Activated T-helper 17 cell treated with anti-CD3 and anti-CD28 coated beads, Interleukin-2, amount 50 U/mL, for 72 hours (primary cell): Measurements from ENCODE around the gene OR2F1. TPM values are rescaled to one million over a fixed set of nuclear protein-coding genes. Genes with fewer than 3 reads are reported as not detected.
"Not testable (repeated sequence)": the region's sequence is repeated elsewhere in the genome, so short reads cannot be mapped to it uniquely, and the experiment has no call there.

Source experiments
- ATAC-seq: fragments of 150-1000 bp; cut with Tn5 transposase; replicated peaks from 2 replicates; pipeline ENCODE4 v1.10.0; 2021; ENCODE audit warnings: mild to moderate bottlenecking, moderate library complexity
- H3K27ac Mint-ChIP-seq: one replicate; pipeline ENCODE4 v1.8.0; 2022; ENCODE audit warnings: mixed read lengths
- H3K27me3 Mint-ChIP-seq: one replicate; pipeline ENCODE4 v1.8.0; 2022; ENCODE audit warnings: mixed read lengths
- H3K36me3 Mint-ChIP-seq: one replicate; pipeline ENCODE4 v1.8.0; 2022; ENCODE audit warnings: low read depth, mild to moderate bottlenecking, mixed read lengths
- H3K4me1 Mint-ChIP-seq: one replicate; pipeline ENCODE4 v1.8.0; 2022; ENCODE audit warnings: mixed read lengths
- H3K4me3 Mint-ChIP-seq: one replicate; pipeline ENCODE4 v1.8.0; 2022; ENCODE audit warnings: mild to moderate bottlenecking, mixed read lengths
- H3K9me3 Mint-ChIP-seq: one replicate; pipeline ENCODE4 v1.8.0; 2022; ENCODE audit warnings: mixed read lengths
- total RNA-seq, 2 donors: library from RNA; stranded (reverse); gene quantifications; one replicate each; pipeline ENCODE4 v1.2.3, GENCODE V29; 2022

OR2F1 gene
- total RNA-seq, 2 donors from 2014 or later = not detected

DNA sequence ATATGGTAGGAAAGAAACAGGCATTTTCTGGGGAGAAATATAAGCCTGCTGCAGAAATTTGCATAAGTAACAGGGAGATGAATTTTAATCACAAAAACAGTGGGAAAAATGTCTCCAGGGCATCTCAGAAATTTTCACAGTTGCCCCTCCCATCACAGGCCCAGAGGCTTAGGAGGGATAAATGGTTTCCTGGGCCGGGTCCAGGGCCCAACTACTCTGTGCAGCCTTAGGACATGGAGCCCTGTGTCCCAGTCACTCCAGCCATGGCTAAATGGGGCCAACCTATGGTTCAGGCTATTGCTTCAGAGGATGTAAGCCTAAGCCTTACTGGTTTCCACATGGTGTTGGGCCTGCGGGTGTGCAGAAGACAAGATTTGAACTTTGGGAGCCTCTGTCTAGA, 54.7 kb downstream of the OR2F1 start:
- Mint-ChIP-seq H3K4me1 (no peaks in the 10 kb centered on the region), H3K4me3 (no peak overlapping the region), H3K27ac (no peak overlapping the region), H3K36me3 (no peaks in the 10 kb centered on the region), H3K9me3 (peaks cover 16% of the 10 kb centered on the region), H3K27me3 (peaks cover 47% of the 10 kb centered on the region)
- no peak for ATAC-seq

DNA sequence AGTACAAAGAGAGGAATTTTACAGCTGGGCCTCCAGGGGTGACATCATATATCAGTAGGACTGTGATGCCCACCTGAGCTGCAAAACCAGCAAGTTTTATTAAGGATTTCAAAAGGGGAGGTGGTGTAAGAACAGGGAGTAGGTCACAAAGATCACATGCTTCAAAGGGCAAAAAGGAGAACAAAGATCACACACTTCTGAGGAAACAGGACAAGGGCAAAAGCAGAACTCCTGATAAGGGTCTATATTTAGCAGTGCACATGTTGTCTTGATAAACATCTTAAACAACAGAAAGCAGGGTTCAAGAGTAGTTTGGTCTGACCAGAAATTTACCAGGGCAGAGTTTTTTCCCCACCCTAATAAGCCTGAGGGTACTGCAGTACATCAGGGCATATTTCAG, 55.4 kb downstream of the OR2F1 start:
- H3K4me3 Mint-ChIP-seq, ATAC-seq, H3K36me3 Mint-ChIP-seq, H3K27ac Mint-ChIP-seq, H3K4me1 Mint-ChIP-seq: not testable (repeated sequence)
- H3K27me3 Mint-ChIP-seq = peaks cover 44% of the 10 kb centered on the region
- peaks cover 16% of the 10 kb centered on the region for H3K9me3 Mint-ChIP-seq

DNA sequence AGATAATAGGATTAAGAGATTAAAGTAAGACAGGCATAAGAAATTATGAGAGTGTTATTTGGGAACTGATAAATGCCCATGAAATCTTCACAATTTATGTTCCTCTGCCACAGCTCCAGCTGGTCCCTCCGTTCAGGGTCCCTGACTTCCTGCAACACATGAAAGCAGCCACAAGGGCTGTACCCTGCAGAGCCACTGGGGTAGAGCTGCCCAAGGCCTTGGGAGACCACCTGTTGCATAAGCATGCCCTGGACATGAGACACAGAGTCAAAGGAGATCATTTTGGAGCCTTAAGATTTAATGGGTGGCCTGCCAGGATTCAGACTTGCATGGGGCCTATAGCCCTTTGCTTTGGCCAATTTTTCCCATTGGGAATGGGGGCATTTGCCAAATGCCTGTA, 56.2 kb downstream of the OR2F1 start:
- H3K9me3 Mint-ChIP-seq = peaks cover 16% of the 10 kb centered on the region
- H3K27me3 Mint-ChIP-seq = peaks cover 41% of the 10 kb centered on the region
- not testable (repeated sequence) for ATAC-seq, H3K27ac Mint-ChIP-seq, H3K4me3 Mint-ChIP-seq, H3K4me1 Mint-ChIP-seq, H3K36me3 Mint-ChIP-seq

DNA sequence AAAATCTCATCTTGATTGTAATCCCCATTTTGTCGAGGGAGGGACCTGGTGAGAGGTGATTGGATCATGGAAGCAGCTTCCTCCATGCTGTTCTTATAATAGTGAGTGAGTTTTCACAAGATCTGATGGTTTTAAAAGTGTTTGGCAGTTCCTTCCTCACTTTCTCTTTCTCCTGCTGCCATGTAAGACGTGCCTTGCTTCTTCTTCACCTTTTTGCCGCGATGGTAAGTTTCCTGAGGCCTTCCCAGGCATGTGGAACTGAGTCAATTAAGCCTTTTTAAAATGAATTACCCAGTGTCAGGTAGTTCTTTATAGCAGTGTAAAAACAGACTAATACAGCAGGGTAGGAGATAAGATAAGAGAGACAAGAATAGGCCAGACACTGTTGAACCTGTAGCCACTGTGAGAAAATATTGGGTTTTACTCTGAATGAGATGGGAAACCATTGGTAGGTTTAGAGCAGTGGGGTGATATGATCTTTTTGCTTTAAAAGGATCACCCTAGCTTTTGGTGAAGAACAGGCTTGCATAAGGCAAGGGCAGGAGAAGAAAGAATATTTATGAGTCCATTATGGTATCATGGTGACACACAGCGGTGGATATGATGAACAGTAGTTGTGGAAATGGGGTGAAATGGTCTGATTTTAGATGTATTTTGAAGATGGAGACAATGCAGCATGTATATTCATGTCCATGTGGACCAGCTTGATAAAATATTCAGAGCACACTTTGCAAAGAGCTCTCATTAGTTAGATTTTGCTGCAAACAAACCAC, 57.0 kb downstream of the OR2F1 start:
- H3K27ac Mint-ChIP-seq = no peak overlapping the region
- H3K27me3 Mint-ChIP-seq = peaks cover 39% of the 10 kb centered on the region
- no peaks in the 10 kb centered on the region for H3K4me1 Mint-ChIP-seq
- H3K36me3 Mint-ChIP-seq = no peaks in the 10 kb centered on the region
- H3K9me3 Mint-ChIP-seq = peaks cover 16% of the 10 kb centered on the region
- no peak overlapping the region for H3K4me3 Mint-ChIP-seq
- no peak for ATAC-seq

Other genes with a start within 250 kb of the OR2F1 start
- gene CTAGE6, start 197.1 kb upstream of the OR2F1 start, total RNA-seq = 10 to 100 TPM in 1 of 2 donors, 1 to 10 TPM in 1; 2.3 to 10.0 TPM
- 10 to 100 TPM; 19.2 to 48.0 TPM for gene TCAF1, start 52.7 kb upstream of the OR2F1 start, total RNA-seq
- not detected for gene OR2F2, start 19.6 kb upstream of the OR2F1 start, total RNA-seq
- gene OR6B1, start 45.5 kb downstream of the OR2F1 start, total RNA-seq = not detected
- gene OR2A5, start 94.1 kb downstream of the OR2F1 start, total RNA-seq = not detected
- gene OR2A25, start 115.0 kb downstream of the OR2F1 start, total RNA-seq = not detected
- gene OR2A12, start 131.4 kb downstream of the OR2F1 start, total RNA-seq = not detected
- gene OR2A2, start 154.7 kb downstream of the OR2F1 start, total RNA-seq = not detected
- gene OR2A14, start 168.3 kb downstream of the OR2F1 start, total RNA-seq = not detected
- gene CTAGE4, start 228.6 kb downstream of the OR2F1 start, total RNA-seq = 1 to 10 TPM; 1.1 to 4.2 TPM
- gene ARHGEF35, start 241.0 kb downstream of the OR2F1 start, total RNA-seq = 1 to 10 TPM; 1.1 to 5.1 TPM